BE2C (cell line): ENCODE results near the gene LRIG1.

Experiments used
- DNase-seq: peaks from one replicate; pipeline ENCODE4 v3.0.0-alpha.2; 2020
- H3K27me3 ChIP-seq: fragments of 250-450 bp; sonication (Bioruptor Pico); 2 replicates; pipeline ENCODE4 v1.5.1; 2020; ENCODE audit warnings: mild to moderate bottlenecking
- H3K36me3 ChIP-seq: fragments of 250-450 bp; sonication (Bioruptor Pico); 2 replicates; pipeline ENCODE4 v1.5.1; 2020; ENCODE audit warnings: mild to moderate bottlenecking
- H3K4me1 ChIP-seq: fragments of 250-450 bp; sonication (Bioruptor Pico); 2 replicates; pipeline ENCODE4 v1.5.1; 2020
- H3K4me3 ChIP-seq: 2 replicates; pipeline ENCODE4 v1.5.1; 2011; ENCODE audit warnings: low read depth, low read length
- H3K9me3 ChIP-seq: fragments of 250-450 bp; sonication (Bioruptor Pico); 2 replicates; pipeline ENCODE4 v1.5.1; 2020
- TF ChIP-seq, protein P1 (sequence below): IDR thresholded peaks from 2 replicates; pipeline ENCODE4 v1.5.1; 2012; ENCODE audit warnings: mild to moderate bottlenecking, low read depth, low read length

The LRIG1 gene

DNA sequence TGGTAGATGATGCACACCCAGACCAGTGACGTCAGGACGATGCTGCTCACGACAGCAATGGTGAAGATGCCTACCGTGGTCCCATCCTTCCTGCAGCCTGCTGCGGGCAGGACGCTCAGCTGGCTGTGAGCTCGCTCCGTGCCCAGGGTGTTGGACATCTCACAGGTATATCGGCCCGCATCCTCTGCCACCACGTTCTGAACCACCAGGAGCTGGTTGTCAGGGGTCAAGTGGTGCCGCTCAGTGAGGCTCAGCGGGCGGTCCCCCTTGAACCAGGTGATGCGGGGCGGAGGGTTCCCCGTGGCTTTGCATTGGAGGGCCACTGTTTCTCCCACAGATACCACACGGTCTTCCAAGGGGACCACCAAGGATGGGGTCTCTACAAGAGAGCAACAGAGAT, 117.8 kb downstream of the LRIG1 start:
- Histone ChIP-seq H3K36me3 (peaks cover 13% of the 10 kb centered on the region), H3K9me3 (no peaks in the 10 kb centered on the region), H3K27me3 (no peaks in the 10 kb centered on the region), H3K4me1 (no peaks in the 10 kb centered on the region), H3K4me3 (no peak overlapping the region)
- TF ChIP-seq, protein P1, sequence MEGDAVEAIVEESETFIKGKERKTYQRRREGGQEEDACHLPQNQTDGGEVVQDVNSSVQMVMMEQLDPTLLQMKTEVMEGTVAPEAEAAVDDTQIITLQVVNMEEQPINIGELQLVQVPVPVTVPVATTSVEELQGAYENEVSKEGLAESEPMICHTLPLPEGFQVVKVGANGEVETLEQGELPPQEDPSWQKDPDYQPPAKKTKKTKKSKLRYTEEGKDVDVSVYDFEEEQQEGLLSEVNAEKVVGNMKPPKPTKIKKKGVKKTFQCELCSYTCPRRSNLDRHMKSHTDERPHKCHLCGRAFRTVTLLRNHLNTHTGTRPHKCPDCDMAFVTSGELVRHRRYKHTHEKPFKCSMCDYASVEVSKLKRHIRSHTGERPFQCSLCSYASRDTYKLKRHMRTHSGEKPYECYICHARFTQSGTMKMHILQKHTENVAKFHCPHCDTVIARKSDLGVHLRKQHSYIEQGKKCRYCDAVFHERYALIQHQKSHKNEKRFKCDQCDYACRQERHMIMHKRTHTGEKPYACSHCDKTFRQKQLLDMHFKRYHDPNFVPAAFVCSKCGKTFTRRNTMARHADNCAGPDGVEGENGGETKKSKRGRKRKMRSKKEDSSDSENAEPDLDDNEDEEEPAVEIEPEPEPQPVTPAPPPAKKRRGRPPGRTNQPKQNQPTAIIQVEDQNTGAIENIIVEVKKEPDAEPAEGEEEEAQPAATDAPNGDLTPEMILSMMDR: no peak
- no peak for DNase-seq

DNA sequence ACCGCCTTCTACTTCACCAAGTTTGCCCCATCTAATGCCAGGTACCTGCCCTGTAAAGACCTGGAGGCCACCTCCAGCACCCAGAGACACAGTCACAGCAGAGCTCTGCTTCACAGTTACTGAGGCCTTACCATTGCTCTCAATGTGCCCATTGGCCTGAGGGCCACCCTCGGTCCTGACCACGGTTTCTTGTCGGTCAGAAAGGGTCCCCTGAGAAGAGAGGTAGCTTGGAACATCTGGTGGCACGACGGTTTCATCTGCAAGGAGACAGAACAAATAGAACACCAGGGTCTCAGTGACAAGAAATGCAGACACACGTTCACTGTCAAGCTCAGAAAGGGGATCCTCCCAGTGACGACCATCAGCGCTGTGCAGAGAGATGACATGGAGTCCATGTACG, 118.7 kb downstream of the LRIG1 start:
- Histone ChIP-seq H3K4me3 (no peak overlapping the region), H3K27me3 (no peaks in the 10 kb centered on the region), H3K4me1 (no peaks in the 10 kb centered on the region), H3K36me3 (peaks cover 13% of the 10 kb centered on the region), H3K9me3 (no peaks in the 10 kb centered on the region)
- TF ChIP-seq, protein P1: no peak
- DNase-seq: no peak

DNA sequence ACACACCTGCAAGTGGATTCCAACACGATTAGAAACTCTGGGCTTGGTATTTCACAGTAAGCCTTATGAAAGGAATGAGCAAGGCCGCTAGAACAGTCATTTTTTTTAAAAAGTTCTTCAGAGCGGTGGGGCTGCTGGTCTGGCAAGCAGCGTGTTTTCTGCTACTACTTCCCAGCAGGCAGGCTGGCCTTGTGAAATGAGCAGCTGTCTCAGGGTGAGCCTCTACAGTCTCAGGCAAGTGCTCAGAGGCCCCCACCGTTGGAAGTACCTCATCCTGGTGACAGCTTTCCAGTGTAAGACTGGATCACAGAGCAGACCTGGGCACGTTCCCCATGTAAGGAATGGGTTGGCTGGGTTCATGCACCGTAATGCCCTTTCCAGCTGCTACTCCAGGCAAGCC, 119.2 kb downstream of the LRIG1 start:
- H3K9me3 ChIP-seq: no peaks in the 10 kb centered on the region
- H3K27me3 ChIP-seq: no peaks in the 10 kb centered on the region
- DNase-seq: no peak
- TF ChIP-seq, protein P1: no peak
- no peaks in the 10 kb centered on the region for H3K4me1 ChIP-seq
- H3K4me3 ChIP-seq: no peak overlapping the region
- peaks cover 13% of the 10 kb centered on the region for H3K36me3 ChIP-seq

DNA sequence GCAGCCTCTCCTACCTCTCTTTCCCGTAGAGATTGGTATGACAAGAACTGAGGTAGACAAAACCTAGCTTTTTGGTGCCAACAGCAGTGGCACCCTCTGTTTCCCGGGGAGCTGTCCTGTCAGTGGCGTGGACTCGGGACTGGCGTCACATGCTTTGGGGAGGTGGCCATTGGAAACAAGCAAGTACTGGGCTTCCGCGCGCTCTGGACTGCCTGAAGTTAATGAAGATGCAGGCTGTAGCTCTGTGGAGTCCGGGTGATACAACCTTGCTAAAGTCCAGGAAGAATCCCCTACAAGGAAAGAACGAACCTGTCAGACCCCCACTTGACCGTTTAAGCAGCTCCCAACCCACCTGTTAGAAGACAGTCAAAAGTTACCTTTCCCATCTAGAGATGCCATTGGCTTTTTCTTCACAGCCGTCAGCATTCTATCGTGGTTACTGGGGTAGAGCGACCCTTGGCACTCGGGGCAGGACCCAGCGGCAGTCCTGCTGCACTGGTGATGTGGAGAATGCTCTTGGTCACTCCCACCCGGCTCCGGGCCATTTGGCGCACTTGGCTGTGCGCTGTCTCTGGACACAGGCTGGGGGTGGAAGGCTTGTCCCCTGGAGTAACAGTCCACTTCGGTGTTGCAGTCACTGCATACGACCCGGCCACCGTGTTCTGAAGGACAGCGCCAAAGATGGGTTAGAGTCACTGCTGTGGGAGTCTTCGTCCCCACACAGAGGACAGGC, 120.5 kb downstream of the LRIG1 start:
- no peaks in the 10 kb centered on the region for H3K9me3 ChIP-seq
- TF ChIP-seq, protein P1: no peak
- peaks cover 13% of the 10 kb centered on the region for H3K36me3 ChIP-seq
- H3K4me1 ChIP-seq: no peaks in the 10 kb centered on the region
- H3K27me3 ChIP-seq: no peaks in the 10 kb centered on the region
- no peak for DNase-seq
- no peak overlapping the region for H3K4me3 ChIP-seq

DNA sequence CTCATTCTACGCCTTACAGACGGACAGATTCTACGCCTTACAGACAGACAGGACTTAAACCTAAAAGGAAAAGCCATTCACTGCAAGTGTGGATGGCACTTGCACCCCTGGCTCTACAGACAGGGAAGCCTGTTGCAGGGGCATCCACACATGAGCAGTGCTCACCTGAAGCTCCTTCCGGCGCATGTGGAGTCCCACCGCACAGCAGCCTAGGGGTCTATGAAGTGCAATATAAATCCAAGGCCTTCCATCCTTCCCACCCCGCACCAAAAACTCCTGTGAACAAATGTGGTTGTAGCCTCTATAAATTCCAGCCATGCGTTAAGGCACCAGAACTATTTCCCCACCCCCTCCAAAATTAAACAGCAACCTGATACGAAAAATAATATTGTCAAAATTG, 121.3 kb downstream of the LRIG1 start:
- Histone ChIP-seq H3K9me3 (no peaks in the 10 kb centered on the region), H3K27me3 (no peaks in the 10 kb centered on the region), H3K4me3 (no peak overlapping the region), H3K4me1 (no peaks in the 10 kb centered on the region), H3K36me3 (peaks cover 13% of the 10 kb centered on the region)
- TF ChIP-seq, protein P1: no peak
- DNase-seq: no peak

DNA sequence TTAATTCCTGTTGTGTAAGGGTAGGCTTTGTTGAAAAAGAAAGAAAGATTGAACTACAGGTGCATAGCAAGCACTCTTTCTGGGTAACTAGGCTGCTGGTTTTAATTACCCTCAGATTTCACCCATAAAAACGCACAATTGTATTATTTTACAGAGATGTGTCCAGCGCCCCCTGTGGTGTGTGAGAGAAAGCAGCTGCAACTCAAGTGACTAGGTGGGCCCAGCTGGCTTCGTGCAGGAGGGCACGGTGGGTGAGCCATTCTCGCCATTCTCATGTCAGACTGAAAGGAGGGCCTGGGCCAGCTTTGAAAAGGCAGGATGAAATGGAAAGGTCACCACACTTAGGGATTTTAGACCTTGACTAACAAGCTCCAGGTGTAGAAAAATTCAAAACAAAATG, 122.6 kb downstream of the LRIG1 start:
- DNase-seq: peak; percentile 27
- Histone ChIP-seq H3K27me3 (no peaks in the 10 kb centered on the region), H3K9me3 (no peaks in the 10 kb centered on the region), H3K4me3 (no peak overlapping the region), H3K36me3 (peaks cover 13% of the 10 kb centered on the region), H3K4me1 (no peaks in the 10 kb centered on the region; the same call in 1 of the 2 replicates)
- TF ChIP-seq, protein P1: peak; percentile 64
